CD4-positive, alpha-beta T cell treated with Interleukin-6 for 4 hours (primary cell): ENCODE results near the gene AAK1.
"Not testable (repeated sequence)": the region's sequence is repeated elsewhere in the genome, so short reads cannot be mapped to it uniquely, and the experiment has no call there.

Experiments
- DNase-seq: peaks from one replicate; pipeline ENCODE4 v3.0.0-alpha.2; 2020; ENCODE audit warnings: mixed read lengths

The AAK1 gene

DNA sequence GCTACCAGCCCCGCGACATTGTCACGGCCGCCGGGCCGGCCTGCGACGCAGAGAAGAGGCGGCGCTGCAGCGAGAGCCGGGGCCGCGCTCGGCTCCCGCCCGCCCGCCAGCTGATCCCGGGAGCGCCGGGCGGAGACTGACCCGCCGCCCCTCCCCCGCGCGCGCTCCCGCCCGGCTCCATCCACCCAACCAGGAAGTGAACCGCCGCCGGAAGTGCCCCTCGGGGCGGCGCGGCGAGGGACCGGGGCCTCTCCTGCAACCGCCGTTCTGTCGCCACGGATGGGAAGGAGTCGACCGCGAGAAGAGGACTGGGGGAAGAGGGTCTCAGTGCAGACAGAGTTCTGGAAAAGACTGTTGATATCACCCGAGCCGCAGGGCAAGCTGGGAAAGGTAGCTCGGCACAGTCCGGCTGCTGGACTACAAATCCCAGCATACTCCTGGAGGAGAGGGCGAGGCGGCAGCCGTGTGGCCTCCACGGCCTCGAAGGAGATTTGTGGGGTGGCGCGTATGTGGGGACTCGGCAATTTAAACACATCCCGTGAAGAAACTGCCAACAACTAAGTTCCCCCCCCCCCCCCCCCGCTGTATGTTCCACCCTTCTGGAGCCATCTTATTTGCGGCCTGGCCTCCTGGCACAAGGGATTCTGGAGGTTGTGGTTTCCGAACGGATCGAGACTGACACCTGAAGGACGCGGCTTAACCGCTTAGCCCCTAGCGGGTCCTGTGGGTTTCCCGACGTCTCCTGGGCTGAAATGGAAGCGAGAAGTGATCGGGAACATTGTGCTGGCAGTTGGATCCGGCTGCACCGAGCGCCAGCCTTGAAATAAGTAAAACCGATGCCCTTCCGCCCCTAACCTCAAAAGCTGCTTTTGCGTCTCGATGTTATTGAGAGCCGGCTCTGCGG is at the start of gene AAK1:
TSS of gene AAK1 (minus strand) at position 138 of the 904 bp plus-strand sequence. CDS start 699 bp downstream, outside the sequence.
- DNase-seq: peak; percentile 88

DNA sequence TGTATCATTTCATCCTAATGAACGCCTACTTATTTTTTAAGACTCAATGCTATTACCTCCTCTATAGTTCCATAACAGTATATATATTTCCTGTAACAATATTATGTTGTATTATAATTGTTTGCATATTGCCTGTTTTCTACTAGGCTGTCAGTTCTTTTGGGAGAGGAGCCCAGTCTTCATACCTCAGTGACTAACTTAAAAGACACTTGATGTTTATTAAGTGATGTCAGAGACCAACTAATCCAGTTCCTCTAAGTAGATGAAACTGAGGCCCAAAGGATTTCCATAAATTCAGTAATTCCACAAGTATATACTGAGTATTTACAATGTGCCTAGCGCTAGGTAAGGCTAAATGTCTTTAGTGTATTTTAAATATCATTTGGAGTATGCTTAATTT is 48.9 kb upstream of the AAK1 start:
- DNase-seq: no peak

DNA sequence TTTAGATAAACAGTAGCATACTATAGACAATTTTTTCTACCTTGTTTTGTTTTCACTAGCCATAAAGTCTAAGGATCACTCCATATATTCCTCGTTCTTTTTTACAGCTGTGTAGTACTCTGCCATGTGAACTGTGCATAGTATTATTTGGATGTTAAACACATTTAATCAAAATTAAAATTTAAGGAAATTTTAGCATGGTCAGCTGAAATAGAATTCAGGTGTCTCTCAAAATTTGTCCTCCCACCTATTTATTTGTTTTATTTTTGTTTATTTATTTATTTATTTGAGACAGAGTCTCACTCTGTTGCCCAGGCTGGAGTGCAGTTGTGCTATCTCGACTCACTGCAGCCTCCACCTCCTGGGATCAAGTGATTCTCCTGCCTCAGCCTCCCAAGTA is 46.4 kb upstream of the AAK1 start:
- DNase-seq: no peak

DNA sequence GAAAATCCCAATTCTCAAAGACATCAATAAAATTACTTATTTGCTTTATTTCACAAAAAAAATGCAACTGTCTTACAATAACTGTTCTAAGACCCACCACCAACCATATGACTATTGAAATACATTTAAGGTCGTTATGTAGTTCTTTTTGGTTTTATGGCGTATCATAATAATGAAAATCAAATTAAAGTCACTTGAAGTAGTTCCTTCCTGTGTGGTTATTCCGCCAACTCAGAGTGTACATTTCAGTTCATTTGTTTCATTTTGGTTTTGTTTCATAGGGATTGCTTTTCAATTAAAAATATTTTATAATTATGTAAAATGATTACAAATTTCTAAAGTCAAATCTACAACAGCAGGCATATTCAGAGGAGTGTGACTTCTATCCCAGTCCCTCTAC is 45.9 kb upstream of the AAK1 start:
- DNase-seq: no peak

DNA sequence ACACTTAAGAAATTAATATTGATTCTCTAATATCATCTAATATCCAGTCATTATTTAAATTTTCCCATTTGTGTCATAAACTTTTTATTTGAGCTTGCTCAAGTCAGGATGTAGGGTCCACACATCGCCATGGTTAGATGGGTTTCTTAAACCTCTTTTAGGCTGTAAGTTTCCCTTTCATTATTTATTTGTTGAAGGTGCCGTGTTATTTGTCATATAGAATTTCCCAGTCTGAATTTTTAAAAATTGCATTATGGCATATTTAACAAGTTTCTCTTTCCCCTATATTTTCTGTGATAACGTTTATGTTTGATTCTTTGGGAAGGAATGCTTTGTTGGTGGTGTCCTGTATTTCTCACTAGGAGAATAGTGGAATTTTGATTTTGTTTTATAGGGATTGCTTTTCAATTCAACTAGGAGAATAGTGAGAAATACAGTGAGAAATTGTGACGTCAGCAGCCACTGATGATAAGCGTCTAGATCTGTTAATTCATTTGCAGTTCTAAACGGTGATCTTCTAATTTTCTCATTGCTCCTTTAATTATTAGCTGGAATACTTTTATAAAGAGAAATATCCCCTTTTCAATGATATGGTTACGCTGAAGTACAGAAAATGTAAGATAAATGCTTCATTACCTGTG is 44.6 kb upstream of the AAK1 start:
- DNase-seq: no peak

DNA sequence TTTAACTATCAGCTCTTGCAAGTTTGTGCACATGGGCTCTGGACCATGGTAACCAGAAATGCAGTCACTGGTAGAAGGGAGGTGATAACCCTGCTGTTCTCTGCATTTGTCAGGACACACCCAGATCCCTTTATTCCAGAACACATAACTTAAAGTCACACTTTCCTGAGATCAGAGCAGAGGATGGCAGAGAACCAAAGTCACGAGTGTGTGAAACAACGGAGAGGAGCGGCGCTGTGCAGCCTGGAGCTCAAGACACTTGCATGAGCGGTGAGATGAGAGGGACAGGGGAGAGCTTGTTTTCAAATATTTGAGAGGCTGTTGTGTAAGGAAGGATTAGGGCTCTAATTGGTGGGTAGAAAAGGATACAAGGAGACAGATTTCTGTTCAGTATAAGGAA is 43.3 kb upstream of the AAK1 start:
- no peak for DNase-seq

DNA sequence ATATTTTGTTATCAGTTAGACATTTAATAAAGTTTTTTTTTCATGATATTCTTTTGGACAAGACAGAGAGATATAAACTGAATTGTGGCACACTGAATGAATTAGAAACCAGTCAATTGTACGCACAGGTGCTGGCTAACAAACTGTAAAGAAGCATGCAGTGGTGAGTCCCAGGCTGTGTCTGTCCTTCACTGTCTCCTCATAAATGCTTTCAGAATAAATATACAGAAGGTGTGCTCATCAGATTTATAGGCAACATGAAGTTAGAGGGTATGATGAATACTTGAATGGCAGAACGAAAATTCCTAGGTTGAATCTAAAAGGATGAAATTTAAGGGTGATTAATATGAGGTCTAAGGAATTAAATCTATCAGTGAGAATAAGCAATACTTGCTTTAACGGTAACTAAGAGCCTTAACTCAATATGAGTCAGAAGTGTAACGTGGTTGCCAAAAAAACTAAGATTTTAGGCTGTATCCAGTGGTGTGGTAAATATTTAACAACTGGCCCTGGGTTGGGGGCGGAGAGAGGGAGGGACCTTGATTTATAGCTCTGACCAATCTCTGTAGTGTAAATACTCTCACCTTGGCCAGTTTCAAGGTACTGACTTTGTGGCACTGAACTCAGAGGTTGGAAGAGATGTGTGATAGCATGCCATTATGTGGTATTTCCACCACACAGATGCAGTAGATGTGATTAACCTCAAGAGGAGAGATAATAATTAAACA is 41.9 kb upstream of the AAK1 start:
- DNase-seq: no peak

DNA sequence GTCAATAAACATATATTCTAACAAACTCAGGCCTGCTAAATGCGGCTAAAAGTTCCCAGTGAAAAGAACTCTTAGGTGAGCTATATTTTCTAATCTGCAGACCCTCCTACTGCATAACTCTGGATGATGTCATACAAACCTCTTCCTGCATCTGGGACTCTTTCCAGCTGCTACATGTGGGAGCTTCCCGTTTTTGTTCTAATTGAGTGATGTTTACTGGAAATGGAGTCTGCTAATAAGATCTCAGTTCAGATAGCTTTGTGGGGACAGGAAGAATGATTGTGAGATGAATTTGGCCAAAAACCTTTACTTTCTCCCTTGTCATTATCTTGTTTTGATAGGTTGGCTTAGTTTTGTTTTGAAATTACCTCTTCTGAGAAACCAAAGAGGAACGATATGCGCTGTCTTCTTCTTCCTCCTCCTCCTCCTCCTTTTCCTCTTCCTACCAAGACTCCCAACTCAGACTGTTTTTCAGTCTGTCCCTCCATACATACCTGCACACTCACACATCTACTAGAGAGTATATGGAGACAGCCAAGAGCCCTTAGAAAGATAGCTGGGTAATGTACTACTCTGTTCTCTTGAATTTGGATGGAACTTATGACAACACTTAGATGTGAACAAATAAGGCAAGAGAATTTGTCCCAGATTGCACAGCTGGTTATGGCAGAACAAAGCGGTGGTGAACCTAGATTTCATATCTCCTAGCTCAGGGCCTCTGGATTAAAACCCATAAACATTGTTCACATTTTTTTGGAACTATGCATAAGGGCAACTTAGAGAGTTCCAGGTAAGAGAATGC is 39.8 kb upstream of the AAK1 start:
- DNase-seq: no peak

DNA sequence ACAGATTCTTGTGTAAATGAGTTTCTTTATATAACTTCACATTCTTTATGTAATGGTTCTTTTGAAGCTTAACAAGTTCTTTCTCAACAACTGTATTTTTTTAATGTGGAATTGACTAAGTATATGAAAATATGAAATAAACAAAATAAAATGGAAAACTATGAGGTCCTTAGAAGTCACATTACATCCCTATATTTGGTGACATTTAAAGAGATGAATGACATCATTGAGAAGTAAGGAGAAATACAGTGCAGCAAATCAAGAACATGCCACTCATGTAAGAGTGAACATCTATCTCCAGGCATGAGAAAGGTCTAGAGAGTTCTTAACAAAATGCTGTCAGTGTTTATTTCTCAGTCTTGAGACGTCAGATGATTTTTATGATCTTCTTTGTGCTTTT is 39.0 kb upstream of the AAK1 start:
- DNase-seq: no peak

DNA sequence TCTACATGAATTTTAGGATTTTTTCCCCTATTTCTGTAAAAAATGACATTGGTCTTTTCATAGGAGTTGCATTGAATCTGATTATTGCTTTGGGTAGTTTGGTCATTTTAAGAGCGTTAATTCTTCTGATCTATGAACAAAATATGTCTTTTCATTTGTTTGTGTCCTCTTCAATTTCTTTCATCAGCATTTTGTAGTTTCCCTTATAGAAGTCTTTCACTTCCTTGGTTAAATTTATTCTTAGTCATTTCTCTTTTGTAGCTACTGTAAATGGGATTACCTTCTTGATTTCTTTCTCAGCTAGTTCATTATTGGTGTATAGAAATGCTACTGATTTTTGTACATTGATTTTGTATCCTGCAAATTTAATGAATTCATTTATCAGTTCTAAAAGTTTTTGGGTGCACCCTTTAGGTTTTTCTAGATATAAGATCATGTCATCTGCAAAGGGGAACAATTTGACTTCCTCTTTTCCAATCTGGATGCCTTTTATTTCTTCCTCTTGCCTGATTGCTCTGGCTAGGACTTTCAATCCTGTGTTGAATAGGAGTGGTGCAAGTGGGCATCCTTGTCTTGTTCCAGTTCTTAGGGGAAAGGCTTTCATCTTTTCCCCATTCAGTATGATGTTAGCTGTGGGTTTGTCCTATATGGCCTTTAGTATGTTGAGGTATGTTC is 36.6 kb upstream of the AAK1 start:
- no peak for DNase-seq

DNA sequence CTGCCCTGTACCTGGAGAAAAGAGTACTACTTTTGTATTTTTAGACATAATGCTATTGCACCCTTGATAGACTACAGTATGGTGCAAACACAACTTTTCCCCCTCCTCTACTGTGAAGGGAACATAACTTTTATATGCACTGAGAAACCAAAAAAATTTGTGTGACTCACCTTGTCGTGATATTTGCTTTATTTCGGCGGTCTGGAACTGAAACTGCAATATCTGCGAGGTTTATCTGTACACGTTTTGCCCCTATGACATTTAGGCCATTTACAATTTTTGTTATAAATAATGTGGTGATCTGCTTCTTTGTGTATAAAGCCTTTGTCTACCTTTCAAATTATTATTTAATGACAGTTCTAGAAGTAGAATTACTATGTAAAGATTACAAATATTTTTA is 34.4 kb upstream of the AAK1 start:
- no peak for DNase-seq

DNA sequence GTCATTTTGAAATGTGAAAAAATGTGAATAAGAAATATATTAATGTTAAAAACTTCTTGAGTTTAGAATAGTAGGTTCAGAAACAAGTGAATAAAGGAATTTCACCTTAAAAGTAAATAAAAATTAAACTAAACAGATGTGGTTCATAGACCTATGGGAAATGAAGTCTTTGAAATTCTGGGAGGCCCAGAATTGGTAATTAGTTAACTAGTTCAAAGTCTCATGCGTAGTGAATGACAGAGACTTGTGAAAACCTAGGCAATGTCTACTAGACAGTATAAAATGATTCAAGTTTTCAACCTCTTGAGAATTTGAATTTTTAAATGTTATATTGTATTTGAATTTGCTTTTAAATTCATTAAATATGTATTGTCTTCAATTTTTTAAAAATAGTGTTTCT is 32.6 kb upstream of the AAK1 start:
- no peak for DNase-seq

DNA sequence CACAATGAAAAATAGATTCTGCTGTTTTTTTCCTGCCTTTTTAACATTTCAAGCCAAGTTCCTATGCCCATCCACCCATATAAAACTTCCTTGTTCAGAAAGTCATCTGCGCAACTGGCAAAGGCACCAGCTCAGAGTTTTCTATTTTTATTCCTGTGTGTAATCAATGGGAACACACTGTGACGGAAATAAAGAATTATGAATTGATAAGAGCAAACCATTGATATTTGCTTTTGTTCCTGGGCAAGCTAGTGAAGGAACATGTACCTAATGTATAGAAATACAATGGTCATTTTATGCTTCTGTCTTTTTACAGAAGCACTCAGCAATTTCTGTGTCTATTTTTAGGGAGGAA is 30.8 kb upstream of the AAK1 start:
- DNase-seq: no peak

DNA sequence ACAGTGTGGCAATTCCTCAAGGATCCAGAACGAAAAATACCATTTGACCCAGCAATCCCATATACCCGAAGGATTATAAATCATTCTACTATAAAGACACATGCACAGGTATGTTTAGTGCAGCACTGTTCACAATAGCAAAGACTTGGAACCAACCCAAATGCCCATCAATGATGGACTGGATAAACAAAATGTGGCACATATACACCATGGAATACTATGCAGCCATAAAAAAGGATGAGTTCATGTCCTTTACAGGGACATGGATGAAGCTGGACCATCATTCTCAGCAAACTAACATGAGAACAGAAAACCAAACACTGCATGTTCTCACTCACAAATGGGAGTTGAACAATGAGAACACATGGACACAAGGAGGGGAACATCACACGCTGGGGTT is 29.6 kb upstream of the AAK1 start:
- DNase-seq: not testable (repeated sequence)

DNA sequence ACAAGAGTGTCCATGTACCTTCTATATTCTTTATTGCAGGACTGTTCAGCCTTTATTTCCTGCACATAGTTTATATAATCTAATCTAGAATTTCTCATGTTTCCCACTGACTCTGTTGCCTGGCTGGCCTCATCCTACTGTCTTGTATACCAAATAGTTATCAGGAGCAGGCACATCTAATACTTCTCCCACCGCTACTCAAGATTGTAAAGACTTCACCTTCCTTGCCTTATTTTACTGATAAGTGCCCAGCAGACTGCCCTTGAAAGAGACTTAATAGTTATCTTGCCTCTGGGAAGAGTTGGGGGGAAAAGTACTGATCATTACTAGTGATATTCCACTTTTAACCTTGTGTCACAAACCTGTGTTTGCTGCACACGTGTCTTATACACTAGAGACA is 26.1 kb upstream of the AAK1 start:
- no peak for DNase-seq

DNA sequence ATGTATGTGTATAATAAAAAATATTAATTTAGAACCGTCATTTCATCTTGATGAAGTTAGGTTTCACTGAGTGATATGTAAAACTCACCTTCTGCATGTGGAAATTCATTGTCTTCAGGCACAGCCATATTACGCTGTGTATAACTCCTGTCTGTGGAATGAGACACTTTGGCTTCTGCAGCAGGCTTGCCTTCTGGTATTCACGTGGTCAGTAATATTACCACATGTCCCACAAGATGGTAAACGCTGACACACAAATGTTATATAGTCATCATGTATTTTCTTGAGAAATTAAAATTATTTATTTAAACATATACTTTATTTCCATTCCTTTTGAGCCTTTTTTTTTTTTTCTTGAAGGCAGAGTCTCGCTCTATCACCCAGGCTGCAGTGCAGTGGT is 25.1 kb upstream of the AAK1 start:
- DNase-seq: no peak

DNA sequence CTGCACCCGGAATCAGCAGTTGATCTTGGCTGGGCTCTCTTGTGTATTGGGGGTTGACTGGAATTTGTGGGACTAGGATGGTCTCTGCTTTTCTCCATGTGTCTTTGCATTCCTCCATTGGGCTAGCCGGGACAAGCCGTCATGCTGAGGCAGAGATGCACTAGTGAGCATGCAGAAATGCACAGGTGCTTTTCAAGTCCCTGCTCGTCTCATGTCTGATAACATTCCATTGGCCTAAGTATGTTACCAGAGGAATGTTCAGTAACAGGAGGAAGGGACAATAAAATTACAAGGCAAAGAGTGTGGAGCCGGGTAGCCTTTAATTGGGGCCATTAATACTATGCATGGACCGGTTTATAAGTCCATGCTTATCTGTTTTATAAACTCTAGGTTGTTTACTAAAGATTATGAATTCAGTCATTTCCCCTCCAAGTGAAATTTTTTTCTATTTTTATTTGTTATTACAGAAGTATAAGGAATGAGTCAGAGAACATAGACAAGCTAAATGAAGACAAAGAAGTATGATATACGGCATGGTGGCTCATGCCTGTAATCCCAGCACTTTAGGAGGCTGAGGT is 24.4 kb upstream of the AAK1 start:
- no peak for DNase-seq

DNA sequence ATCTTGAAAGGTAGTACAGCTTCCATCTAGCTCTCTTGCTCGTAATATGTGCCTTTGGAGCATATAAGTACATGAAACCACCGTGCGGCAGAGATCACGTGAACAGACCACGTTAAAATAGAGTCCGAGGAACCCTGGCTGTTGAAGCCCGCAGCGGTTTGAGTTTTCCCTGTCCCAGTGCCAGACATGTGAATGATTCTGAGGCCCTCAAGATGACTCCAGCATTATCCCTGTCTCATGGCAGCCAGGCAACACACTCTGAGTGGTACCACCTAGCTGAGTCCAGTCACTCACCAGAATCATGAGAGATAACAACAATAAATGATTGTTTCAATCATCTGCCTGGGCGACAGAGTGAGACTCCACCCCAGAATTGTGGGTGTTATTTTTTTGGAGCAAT is 21.6 kb upstream of the AAK1 start:
- no peak for DNase-seq

DNA sequence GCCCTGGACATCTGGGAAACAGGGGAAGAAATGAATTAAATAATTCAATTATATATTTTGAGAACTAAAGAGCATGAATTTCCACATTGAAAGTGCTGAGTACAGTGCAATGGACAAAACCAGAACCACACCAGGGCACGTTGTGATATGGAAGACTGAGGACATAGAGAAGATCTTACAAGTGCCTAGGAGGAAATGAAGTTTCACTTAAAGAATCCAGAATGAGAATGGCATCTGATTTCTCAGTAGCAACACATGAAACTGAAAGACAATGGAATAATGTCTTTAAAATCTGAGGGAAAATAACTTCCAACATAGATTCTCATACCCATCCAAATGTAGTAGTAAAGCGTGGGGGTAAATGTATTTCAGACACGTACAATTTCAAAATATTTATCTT is 20.3 kb upstream of the AAK1 start:
- DNase-seq: no peak

DNA sequence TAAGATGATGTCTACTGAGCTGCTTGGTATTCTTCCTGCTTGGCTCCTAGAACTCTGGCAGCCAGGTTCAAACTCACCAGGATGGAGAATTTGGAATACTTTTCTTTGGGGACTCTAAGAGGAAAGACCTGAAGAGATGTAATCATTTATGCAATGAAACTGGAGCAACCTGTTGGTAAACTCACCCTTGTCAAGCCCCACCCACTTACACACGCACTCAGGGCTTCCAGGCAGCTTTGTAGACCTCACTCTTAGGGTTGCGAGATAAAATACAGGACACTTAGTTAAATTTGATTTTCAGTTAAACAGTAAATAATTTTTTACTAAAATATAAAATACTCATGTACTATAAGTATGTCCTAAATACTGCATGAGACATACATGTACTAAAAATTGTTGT is 19.0 kb upstream of the AAK1 start:
- DNase-seq: not testable (repeated sequence)

DNA sequence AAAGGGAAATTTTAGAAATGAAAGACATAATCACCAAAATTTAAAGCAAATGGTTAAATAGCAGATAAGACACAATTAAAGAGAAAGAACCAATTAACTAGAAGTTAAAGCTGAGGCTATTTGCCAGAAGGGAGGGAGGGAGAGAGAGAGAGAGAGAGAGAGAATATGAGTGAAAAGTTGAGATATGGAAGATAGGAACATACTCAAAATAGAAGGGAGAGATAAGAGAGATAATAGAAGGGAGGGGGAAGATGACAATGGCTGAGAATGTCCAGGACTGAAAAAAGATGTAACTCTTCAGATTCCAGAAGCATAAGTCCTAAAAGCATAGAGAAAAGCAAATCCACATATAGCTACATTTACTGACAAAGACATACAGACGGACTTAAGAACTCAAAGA is 17.1 kb upstream of the AAK1 start:
- DNase-seq: no peak

DNA sequence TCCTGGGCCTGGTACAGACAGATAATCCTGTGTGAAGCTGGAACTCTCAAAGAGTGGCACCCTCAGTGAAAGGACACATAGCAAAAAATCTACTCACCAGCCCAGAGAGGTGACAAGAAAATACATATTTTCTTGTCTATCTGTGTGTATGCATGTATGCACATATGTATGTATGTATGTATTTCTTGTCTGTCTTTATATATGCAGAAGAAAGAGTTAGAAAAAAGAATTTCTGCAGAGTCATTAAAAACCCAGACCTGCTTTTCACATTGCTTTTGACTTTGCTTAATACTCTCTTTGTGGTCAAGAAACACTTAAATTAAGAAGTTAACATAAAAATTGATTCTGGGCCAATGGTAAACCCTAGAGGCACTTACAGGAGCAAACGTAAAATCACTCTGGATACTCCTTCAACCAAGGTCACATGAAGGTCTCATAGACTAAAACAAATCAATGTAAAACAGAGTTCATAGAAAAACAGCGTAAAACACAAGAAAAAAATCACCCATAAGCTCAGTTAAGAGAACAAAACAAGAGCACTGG is 16.5 kb upstream of the AAK1 start:
- DNase-seq: no peak
